NCI-H510A (cell line): ENCODE measurements around the gene VIPR2.
"Not testable (repeated sequence)": the region's sequence is repeated elsewhere in the genome, so short reads cannot be mapped to it uniquely, and the experiment has no call there.

ENCODE experiments used
- DNase-seq: peaks from one replicate; lab custom pipeline; 2025; lab: John Stamatoyannopoulos, UW

Gene VIPR2

GRCh38 chr7:159008417-159008816 is 136.2 kb downstream of the VIPR2 start:
- DNase-seq: no peak

DNA sequence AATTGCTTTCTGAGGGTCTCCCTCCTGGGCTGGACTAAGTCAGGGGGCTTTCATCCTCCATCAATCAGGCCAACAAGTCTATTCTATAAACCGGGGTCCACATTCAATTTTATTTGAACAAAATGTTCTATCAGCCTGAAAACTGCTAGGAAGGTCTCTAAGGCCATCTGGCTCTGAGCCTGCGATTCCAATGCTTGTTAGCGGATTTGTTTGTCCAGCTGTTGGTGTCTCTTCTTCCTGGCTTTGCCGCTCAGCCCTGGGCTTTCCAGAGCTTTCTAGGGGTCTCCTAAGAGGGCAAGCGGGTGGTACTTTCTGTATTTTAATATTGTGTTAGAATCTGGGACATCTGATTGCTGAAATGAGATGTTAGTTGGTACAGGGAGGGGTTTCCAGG is 136.7 kb downstream of the VIPR2 start:
- no peak for DNase-seq

GRCh38 chr7:159007364-159007995 is 137.2 kb downstream of the VIPR2 start:
- DNase-seq: no peak

DNA sequence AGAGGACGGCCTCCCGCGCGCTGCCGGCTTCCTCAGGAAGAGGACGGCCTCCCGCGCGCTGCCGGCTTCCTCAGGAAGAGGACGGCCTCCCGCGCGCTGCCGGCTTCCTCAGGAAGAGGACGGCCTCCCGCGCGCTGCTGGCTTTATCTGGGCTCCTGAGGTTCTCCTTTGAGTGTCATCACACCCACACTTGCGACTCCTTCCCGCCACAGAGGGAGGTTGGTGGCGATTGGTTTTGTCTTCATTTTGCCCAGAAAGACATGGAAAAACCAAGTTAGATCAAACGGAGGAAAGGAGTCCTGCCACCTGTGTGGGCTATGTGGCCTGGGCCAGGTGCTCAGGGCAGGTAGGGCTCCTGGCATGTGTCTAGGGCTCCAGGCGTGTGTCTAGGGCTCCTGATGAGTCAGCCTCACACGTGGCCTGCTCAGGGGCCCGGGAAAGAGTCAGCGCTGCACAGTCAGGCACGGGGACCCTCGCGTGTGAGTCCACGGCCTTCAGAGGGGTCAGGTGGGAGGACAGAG is 138.0 kb downstream of the VIPR2 start:
- no peak for DNase-seq

DNA sequence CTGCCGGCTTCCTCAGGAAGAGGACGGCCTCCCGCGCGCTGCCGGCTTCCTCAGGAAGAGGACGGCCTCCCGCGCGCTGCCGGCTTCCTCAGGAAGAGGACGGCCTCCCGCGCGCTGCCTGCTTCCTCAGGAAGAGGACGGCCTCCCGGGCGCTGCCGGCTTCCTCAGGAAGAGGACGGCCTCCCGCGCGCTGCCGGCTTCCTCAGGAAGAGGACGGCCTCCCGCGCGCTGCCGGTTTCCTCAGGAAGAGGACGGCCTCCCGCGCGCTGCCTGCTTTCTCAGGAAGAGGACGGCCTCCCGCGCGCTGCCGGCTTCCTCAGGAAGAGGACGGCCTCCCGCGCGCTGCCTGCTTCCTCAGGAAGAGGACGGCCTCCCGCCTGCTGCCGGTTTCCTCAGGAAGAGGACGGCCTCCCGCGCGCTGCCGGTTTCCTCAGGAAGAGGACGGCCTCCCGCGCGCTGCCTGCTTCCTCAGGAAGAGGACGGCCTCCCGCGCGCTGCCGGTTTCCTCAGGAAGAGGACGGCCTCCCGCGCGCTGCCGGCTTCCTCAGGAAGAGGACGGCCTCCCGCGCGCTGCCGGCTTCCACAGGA is 138.6 kb downstream of the VIPR2 start:
- DNase-seq: not testable (repeated sequence)

- DNase-seq: no peak
Measured at GRCh38 chr7:159005618-159006017, 139.0 kb downstream of the VIPR2 start.

DNA sequence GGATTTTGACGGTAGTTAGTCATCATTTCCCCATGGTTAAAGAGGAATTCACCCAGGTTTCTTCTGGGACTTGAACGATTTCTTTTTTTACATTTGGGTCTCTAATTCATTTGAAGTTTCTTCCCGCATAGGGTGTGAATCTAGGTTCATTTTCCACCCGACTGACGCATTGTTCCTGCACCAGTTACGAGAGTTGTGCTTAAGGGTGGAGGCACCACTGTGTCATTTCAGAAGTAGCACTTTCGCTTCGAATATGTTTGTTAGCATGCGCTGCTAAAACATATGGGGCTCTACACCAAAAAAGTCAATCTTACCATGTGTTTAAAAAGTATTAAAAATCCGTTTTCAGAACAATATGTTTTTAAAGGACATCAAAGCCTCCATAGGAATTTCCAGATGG is 140.3 kb downstream of the VIPR2 start:
- DNase-seq: no peak

GRCh38 chr7:159001811-159002210 is 142.9 kb downstream of the VIPR2 start:
- no peak for DNase-seq

DNA sequence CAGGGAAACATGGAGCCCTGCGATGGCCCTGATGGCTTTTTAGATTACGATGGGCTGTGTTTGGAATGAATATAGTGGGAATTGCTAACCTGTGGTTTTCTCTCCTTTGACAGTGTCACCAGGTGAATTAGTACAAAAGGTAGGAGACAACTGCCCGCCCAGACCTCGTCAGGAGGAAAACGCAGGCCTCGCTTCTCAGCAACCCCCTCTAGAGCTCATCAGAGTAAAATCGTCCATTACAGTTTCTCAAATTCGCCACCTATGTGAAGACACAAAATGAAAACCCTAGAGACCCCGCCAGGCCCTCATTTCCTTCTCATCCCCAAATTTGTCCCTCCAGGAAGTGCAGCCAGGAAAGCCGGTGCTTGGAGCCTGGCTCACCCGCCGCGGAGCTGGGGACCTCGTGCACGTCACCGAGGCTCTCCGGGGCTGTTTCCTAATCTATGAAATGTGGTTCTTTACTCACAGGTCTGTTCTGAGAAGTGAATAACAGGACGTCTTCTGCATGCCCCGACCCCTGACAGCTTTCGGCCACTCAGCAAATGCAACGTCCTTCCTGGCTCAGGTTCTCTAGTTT is 143.7 kb downstream of the VIPR2 start:
- no peak for DNase-seq

- no peak for DNase-seq
Measured at GRCh38 chr7:159000070-159000469, 144.6 kb downstream of the VIPR2 start.

GRCh38 chr7:158999496-158999895 is 145.2 kb downstream of the VIPR2 start:
- DNase-seq: no peak

- DNase-seq: not testable (repeated sequence)
Measured at GRCh38 chr7:158998261-158998660, 146.4 kb downstream of the VIPR2 start.

GRCh38 chr7:158997471-158997870 is 147.2 kb downstream of the VIPR2 start:
- DNase-seq: no peak

DNA sequence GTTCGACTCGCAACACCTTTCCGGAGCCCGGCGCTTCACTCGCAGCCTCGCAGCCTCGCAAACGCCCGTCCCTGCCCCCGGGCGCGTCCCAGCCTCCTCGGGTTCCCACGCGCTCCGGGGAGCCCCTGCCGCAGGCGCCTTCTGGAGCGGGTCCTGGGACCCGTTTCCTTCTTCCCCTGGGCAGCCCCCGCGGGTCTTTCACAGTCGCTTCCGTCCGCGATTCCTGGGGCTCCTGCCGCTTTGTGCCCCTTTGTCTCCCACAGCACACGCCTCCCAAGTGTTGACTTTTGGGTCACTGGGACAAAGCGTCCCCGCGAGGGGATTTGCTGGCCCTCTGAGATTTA is 147.6 kb downstream of the VIPR2 start:
- DNase-seq: no peak

- DNase-seq: no peak
Measured at GRCh38 chr7:158996214-158997109, 148.2 kb downstream of the VIPR2 start.

DNA sequence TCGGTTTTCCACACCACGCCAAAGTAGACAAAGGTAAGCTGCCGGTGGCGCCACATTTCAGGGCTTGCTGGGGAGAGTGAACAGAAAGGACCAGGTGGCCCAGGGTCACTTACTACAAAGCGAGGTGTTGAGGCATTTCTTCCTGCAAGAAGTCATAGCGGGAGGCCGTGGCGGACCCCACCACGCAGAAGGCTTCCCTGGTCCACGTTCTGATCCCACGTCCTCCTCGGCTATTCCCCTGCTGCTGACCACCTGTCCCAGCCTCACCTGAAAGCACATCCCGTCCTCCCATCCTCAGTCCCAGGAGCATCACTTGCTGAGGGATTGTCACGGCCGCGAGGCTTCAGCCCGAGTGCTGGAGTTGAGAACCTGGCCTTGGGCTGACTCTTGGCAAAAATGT is 149.2 kb downstream of the VIPR2 start:
- no peak for DNase-seq

- no peak for DNase-seq
Measured at GRCh38 chr7:158994687-158995086, 150.0 kb downstream of the VIPR2 start.

GRCh38 chr7:158993591-158993990 is 151.1 kb downstream of the VIPR2 start:
- DNase-seq: no peak

- no peak for DNase-seq
Measured at GRCh38 chr7:158992759-158993158, 151.9 kb downstream of the VIPR2 start.

GRCh38 chr7:158991824-158992621 is 152.6 kb downstream of the VIPR2 start:
- no peak for DNase-seq

DNA sequence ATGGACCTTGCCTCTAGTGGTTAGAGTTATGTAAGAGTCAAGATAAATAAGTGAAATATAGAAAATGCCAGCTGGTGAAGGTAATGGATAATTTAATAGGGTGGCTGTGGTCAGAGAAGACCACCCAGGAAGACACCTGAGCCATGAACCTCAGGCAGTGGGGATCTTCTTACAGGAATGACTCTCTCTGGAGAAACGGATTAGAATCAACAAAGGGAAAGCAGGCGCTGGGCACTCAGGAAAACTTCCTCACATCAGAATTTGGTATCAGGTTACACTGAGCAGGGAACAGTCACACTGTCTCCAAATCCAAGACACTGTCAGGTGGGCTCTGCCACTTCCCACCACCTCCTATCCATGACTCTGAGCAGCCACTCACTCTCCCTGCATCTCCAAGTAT is 155.7 kb downstream of the VIPR2 start:
- no peak for DNase-seq
